Right kidney (tissue), 1 donor: ENCODE data around the gene CRACDL.

ENCODE experiments used
- DNase-seq: peaks from one replicate; pipeline ENCODE4 v3.0.0-alpha.2; 2016

Gene CRACDL

GRCh38 chr2:98823196-98824170, 112.5 kb downstream of the CRACDL start:
- DNase-seq: no peak

DNA sequence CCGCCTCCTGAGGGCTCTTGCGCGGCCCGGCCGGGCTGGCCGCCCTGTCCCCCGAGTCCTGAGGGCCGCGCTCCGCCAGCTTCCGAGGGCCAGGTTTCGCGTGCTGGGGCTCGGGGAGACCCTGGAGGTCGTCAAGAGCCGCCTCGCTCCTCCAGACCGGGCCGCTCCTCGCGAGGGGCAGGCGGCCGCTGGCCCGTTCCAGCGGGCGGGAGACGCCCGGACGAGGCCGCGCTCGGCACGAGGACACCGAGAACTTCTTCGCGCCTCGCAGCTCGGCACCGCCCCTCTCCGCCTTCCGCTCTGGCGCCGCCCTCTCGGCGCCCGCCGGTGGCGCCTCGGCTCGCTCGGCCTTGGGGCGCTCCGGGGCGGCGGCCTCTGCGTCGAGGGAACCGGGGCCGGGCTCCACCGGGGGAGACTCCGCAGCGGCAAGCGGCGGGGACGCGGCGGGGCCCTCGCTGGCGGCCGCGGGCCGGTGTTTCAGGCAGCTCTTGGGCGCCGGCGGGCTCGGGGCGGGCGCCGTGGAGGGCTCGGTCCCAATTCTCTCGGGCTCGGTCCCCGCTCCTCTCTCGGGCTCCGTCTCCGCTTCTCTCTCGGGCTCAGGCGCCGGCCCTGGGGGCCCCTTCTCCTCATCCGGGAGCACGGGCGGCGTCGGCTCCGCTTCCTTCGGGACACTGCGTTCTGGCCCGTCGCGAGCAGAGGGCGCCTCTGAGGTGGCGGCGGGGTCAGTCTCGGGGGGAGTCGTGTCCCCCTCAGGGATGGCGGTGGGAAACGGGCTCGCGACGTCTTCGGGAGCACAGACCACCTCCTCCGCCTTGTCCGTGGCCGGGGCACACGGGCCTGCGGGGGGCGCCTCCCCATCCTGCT, 113.5 kb downstream of the CRACDL start:
- DNase-seq: peak; percentile 80

DNA sequence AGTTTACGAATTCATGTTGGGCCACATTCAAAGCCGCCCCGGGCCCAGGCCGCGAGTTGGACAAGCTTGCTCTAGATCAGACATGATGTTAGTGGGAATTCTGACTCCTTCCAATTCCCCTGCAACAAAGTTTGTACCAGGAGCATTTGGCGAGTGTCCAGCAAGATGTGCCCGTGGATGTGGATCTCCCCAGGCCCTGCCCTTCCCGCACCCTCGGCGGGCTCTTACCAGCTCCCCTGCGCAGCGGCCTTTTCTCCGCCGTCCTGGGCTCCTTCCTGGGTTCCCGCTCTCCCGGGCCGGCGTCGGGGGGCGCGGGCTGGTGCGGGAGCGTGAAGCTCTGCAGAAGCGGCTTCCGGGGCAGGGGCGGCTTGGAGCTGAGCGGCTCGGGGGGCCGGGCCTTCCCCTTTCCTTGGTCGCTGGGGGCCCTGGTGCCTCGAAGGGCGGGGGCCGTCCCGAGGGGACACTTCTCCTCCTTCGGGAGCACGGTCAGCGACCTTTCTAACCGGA, 114.3 kb downstream of the CRACDL start:
- no peak for DNase-seq

DNA sequence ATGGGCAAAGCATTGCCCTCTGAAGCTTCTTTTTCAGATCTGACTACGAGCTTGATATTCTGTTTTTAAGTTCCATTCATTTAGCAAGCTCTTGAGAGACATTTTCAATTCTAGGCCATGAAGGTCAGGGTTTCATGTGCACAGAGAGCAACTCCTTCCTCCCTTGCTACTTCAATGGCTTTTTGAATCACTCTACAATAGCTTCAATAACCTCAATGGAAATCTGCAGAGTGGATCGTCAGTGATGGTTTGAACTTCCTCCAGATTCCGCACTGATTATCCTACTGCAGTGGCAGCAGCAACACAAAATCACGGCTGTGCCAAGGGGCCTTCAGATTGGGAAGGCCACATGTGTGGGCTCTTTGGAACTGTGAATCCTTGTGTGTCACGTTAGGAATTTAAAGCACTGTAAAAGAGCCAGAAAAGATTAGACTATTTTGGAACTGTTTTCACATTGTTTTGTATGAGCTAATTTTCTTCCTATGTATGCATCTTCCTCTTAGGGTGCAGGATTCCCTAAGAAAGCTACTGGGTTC, 116.7 kb downstream of the CRACDL start:
- DNase-seq: no peak

DNA sequence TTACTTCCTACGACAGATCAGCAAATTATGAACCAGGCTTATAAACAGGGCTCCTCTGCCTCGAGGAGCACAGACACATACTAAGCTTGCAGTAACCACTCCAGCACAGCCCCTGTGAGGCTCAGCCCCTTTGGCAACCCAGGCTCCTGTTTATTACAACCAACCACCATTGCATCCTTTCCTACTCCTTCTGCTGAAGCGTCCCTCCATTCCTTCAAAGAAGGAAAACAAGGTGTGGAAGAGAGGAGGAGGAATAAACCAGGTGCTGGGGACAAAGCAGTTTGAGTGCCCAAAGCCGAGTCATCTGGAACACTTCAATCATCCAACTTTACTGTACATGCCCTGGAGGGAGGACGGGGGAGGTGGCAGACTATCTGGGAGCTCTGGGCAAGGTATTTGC, 117.9 kb downstream of the CRACDL start:
- DNase-seq: no peak

DNA sequence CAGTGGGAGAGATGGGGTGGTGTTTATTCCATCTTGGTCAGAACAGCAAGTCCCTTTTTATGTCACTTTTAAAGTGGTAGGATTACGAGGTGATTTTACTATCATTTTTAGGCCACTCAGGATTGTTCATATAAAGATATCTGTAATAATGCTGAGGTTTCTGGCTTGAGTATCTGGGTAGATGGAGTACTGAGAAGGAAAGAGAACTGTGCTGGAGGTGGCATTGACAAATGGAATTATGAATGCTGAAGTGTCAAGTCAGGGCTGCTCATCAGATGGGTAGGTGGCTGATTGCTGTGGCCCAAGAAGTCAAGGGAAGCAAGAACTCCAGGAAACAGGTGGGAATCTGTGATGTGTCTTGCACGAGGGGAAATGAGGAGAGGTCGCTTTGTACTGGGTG, 119.7 kb downstream of the CRACDL start:
- no peak for DNase-seq

- no peak for DNase-seq
Observed at GRCh38 chr2:98815795-98816194, 120.2 kb downstream of the CRACDL start.

DNA sequence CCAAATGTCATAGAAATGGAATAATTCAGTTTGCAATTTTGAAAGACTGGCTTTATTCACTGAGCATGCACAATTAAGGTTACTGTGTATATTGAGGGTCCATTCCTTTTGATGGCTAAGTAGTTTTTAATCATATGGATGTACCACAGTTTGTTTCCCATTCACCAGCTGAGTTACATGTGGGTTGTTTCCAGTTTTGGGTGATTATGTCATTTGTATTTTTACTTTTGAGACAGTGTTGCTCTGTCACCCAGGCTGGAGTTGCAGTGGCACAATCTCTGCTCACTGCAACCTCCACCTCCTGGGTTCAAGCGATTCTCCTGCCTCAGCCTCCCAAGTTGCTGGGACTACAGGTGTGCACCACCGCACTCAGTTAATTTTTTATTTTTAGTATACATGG, 124.3 kb downstream of the CRACDL start:
- DNase-seq: no peak

DNA sequence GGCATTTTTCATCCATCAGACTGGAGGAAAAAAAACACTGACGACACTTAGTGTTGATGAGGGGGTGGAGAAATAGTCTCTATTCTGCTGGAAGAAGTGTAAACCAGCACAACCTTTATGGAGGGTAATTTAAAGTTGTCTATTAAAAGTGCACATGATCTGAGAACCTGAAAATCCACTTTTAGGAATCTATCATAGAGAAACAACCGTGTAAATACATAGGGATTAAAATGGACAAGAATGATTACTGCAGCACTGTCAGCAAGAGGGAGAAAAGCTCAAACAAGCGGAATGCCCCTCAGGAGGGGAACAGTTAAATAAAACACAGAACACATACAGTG, 125.5 kb downstream of the CRACDL start:
- no peak for DNase-seq

- no peak for DNase-seq
Observed at GRCh38 chr2:98809878-98810587, 126.0 kb downstream of the CRACDL start.

- DNase-seq: no peak
Observed at GRCh38 chr2:98809116-98809515, 126.9 kb downstream of the CRACDL start.

DNA sequence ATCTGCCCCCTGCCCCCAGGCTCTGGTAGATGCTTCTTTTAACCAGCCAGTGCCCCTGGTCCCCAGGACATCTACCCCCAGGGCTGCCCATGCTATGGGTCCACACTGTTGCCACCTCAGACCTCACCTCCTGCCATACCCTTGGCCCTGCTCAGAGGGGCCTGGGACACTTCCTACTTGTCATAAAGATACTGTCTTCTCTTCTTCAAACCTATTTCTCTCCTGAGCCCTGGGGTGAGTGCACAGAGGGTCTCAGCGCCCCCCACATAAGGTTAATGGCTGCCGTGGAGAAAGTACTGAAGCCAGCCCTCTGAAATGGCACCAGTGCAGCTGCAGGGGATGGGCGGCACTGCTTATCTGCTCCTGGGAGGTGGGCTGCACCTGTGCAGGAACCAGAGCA, 127.5 kb downstream of the CRACDL start:
- DNase-seq: no peak

DNA sequence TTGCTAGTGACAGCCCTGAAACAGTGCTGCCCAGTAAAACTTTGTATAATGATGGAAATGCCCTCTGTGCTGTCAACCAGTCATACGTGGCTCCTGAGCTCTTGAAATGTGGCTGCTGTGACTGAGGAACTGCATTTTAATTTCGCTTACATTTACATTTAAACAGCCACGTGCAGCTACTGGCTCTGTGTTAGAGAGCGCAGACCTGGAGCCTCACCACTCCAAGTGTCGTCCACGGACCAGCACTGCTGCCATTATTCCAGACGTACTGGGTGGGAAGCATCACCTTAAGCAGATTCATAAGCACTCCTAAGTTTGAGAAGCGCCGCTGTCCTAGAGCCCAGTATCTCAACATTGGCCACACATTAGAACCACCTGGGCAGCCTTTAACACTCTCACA, 128.1 kb downstream of the CRACDL start:
- DNase-seq: no peak

GRCh38 chr2:98807221-98807620, 128.8 kb downstream of the CRACDL start:
- no peak for DNase-seq

GRCh38 chr2:98806236-98806697, 129.8 kb downstream of the CRACDL start:
- no peak for DNase-seq

DNA sequence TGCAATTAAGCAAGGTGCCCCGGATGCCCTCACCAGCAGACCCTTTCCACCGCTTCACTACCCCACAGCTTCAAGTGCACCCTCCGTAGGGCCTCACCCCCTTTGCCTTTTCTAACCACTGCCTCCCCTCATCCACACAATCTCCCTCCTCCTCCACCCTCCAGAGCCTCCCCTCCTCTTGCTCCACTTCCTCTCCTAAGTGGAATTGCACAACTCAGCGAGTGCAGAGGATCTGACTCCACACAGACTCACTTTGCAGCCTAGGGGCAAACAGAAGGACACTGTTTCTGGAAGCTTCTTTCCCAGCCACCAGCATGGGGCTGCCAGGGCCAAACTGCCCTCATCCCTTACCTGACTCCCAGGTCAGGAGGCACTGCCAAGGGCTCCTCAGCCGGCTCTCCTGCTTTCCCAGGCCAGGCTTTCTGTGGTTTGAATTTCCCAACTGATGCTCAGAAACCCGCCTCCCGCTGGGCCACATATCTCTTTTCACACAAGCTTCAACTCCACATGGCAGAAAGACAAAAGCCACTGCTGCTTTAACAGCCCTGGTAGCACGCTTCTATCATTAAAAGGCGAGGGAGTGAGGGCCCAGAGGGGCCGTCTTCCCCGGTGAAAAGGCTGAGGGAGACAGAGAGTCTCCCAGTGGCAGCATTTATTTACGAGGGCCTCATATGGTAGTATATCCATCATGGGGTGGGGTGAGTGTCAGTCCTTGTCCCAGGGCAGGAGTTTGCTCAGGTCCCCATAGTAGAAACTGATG, 130.4 kb downstream of the CRACDL start:
- no peak for DNase-seq

- no peak for DNase-seq
Observed at GRCh38 chr2:98804736-98805135, 131.3 kb downstream of the CRACDL start.

GRCh38 chr2:98804265-98804650, 131.8 kb downstream of the CRACDL start:
- DNase-seq: no peak

DNA sequence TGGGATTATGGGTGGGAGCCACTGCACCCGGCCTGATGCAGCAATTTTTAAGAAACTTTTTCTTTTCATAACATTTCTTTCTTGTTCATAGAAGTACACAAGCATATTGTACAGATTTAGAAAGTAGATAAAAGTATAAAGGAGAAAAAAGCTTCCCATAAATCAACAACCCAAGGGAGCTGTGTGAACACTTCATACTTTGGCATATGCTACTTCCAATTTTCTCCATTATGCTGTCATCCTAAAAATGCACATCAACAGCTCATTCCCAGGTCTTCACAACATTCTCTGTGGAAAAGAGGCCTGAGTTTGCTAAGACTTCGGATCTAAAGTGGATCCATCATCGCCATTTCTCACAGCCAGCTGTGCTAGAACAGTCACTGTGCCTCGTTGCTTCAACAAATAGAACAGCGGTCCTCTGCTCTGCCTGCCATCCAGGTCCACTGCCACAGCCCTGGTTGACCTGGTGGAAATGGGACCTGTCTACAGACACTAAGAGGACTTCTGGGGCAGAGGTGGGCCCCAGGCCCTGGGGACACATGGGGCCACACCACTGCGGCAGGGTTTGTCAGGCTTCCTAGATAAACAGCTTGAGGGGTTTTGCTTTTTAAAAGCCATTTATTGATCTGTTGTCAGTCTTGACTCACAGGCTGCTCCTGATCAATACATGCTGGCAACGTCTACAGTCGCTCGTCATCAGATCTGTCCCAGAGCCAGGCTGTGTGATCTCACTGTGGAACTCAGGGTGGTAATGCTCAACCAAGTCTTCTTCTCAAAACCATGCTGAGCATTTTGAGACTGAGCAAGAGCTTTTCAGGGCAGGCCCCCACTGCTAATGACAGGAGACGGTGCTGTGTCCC, 132.4 kb downstream of the CRACDL start:
- DNase-seq: no peak

DNA sequence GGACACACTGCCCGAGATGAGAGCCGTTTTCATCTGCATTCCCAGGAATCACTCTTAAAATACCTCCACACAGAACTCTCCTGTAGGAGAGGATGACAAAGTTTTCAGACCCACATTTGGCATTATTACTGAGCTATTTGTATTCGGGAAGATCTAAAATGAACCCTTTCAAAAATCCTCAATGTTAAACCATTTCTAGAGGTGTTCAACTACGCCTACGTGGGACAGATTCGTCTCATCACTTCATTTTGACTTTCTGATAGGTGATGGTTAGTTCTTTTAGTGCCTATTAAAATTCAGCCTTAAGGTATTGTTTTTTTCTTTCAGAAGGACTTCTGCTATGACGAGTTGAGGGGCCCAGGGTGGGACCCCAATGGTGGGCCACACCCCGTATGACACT, 133.7 kb downstream of the CRACDL start:
- DNase-seq: no peak
